ENCODE measurements around the gene MSANTD1.
"Not testable (repeated sequence)": the region's sequence is repeated elsewhere in the genome, so short reads cannot be mapped to it uniquely, and the experiment has no call there.

MSANTD1 gene

GRCh38 chr4:3299122-3299975, 50.4 kb downstream of the MSANTD1 start:
- Histone ChIP-seq H3K9ac (ENCODE audit: low read length) (no peak overlapping the region), H3K4me3 (ENCODE audit: low read length) (no peak overlapping the region), H3K9me3 (ENCODE audit: control insufficient read depth, low read depth, low read length) (no peaks in the 10 kb centered on the region), H3K27me3 (ENCODE audit: control insufficient read depth, insufficient read depth, low read length) (no peaks in the 10 kb centered on the region), H3K27ac (ENCODE audit: low read length) (no peak overlapping the region), H3K4me1 (ENCODE audit: control insufficient read depth, low read depth, low read length) (peaks cover 7% of the 10 kb centered on the region), H3K36me3 (ENCODE audit: control insufficient read depth, low read depth, low read length) (no peaks in the 10 kb centered on the region)

GRCh38 chr4:3299976-3300671, 51.2 kb downstream of the MSANTD1 start:
- Histone ChIP-seq H3K27me3 (ENCODE audit: control insufficient read depth, insufficient read depth, low read length) (no peaks in the 10 kb centered on the region), H3K36me3 (ENCODE audit: control insufficient read depth, low read depth, low read length) (no peaks in the 10 kb centered on the region), H3K4me1 (ENCODE audit: control insufficient read depth, low read depth, low read length) (peaks cover 14% of the 10 kb centered on the region), H3K9me3 (ENCODE audit: control insufficient read depth, low read depth, low read length) (no peaks in the 10 kb centered on the region), H3K4me3 (ENCODE audit: low read length) (no peak overlapping the region), H3K27ac (ENCODE audit: low read length) (no peak overlapping the region), H3K9ac (ENCODE audit: low read length) (no peak overlapping the region)

DNA sequence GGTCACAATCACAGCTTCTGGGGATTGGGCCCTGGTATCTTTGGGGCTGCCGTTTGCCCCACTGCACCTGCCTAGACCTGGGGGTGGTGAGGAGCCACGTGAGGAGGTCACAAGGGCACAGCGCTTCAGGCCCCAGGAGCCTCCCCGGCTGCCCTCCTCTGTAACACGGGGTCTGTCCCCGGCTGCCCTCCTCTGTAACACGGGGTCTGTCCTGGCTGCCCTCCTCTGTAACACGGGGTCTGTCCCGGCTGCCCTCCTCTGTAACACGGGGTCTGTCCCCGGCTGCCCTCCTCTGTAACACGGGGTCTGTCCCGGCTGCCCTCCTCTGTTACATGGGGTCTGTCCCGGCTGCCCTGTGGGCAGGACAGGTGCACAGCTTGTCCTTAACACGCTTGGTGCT, 51.9 kb downstream of the MSANTD1 start:
- not testable (repeated sequence) for H3K27ac ChIP-seq (ENCODE audit: low read length); H3K4me3 ChIP-seq (ENCODE audit: low read length)
- peaks cover 14% of the 10 kb centered on the region for H3K4me1 ChIP-seq (ENCODE audit: control insufficient read depth, low read depth, low read length)

DNA sequence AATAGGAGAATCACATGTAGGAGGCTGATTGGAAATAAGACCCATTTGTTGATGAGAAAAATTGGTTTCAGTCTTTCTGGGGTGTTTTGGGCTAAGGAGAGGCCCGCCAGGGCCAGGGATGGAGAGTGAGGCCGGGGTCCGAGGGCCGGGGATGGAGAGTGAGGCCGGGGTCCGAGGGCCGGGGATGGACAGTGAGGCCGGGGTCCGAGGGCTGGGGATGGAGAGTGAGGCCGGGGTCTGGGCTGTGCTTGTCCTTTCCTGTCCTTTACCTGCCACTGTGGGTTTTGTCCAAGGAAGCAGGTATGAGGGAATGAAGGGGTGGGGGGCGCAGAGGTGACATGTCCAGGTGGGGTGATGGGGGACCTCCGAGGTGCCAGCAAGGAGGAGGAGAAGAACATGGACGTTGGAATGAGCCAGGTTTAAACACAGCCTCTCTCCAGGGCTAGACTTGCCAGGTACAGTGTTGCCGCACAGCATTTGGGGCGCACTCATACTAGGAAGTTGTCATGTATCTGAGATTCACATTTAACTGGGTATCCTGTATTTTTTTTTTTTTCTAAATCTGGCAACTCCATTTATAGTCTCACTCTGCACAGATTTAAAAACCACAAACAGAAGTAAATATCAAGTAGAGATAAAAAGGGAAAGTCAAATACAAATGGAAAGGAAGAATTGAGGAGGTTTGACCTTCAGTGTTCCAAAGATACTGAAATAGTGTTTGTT, 52.7 kb downstream of the MSANTD1 start:
- Histone ChIP-seq H3K4me1 (ENCODE audit: control insufficient read depth, low read depth, low read length) (peaks cover 14% of the 10 kb centered on the region), H3K9ac (ENCODE audit: low read length) (no peak overlapping the region), H3K9me3 (ENCODE audit: control insufficient read depth, low read depth, low read length) (no peaks in the 10 kb centered on the region), H3K36me3 (ENCODE audit: control insufficient read depth, low read depth, low read length) (no peaks in the 10 kb centered on the region), H3K27ac (ENCODE audit: low read length) (no peak overlapping the region), H3K4me3 (ENCODE audit: low read length) (no peak overlapping the region), H3K27me3 (ENCODE audit: control insufficient read depth, insufficient read depth, low read length) (no peaks in the 10 kb centered on the region)

More for the DNA sequence above, 51.9 kb downstream of the MSANTD1 start:
- not testable (repeated sequence) for H3K9ac ChIP-seq (ENCODE audit: low read length); H3K27me3 ChIP-seq (ENCODE audit: control insufficient read depth, insufficient read depth, low read length); H3K9me3 ChIP-seq (ENCODE audit: control insufficient read depth, low read depth, low read length); H3K36me3 ChIP-seq (ENCODE audit: control insufficient read depth, low read depth, low read length)

- H3K4me1 ChIP-seq (ENCODE audit: control insufficient read depth, low read depth, low read length), result peaks cover 14% of the 10 kb centered on the region
- H3K27ac ChIP-seq (ENCODE audit: low read length), result no peak overlapping the region
- no peaks in the 10 kb centered on the region for H3K9me3 ChIP-seq (ENCODE audit: control insufficient read depth, low read depth, low read length)
- H3K27me3 ChIP-seq (ENCODE audit: control insufficient read depth, insufficient read depth, low read length), result no peaks in the 10 kb centered on the region
- no peak overlapping the region for H3K9ac ChIP-seq (ENCODE audit: low read length)
- H3K4me3 ChIP-seq (ENCODE audit: low read length), result no peak overlapping the region
- no peaks in the 10 kb centered on the region for H3K36me3 ChIP-seq (ENCODE audit: control insufficient read depth, low read depth, low read length)
Observed at GRCh38 chr4:3302173-3302785, 53.3 kb downstream of the MSANTD1 start.

- Histone ChIP-seq H3K4me1 (ENCODE audit: control insufficient read depth, low read depth, low read length) (peaks cover 14% of the 10 kb centered on the region), H3K36me3 (ENCODE audit: control insufficient read depth, low read depth, low read length) (no peaks in the 10 kb centered on the region), H3K9me3 (ENCODE audit: control insufficient read depth, low read depth, low read length) (no peaks in the 10 kb centered on the region), H3K27me3 (ENCODE audit: control insufficient read depth, insufficient read depth, low read length) (no peaks in the 10 kb centered on the region), H3K4me3 (ENCODE audit: low read length) (no peak overlapping the region), H3K9ac (ENCODE audit: low read length) (no peak overlapping the region), H3K27ac (ENCODE audit: low read length) (no peak overlapping the region)
Observed at GRCh38 chr4:3302786-3303564, 54.0 kb downstream of the MSANTD1 start.

- no peaks in the 10 kb centered on the region for H3K27me3 ChIP-seq (ENCODE audit: control insufficient read depth, insufficient read depth, low read length)
- H3K4me3 ChIP-seq (ENCODE audit: low read length), result no peak overlapping the region
- no peaks in the 10 kb centered on the region for H3K36me3 ChIP-seq (ENCODE audit: control insufficient read depth, low read depth, low read length)
- no peaks in the 10 kb centered on the region for H3K9me3 ChIP-seq (ENCODE audit: control insufficient read depth, low read depth, low read length)
- peaks cover 14% of the 10 kb centered on the region for H3K4me1 ChIP-seq (ENCODE audit: control insufficient read depth, low read depth, low read length)
- no peak overlapping the region for H3K9ac ChIP-seq (ENCODE audit: low read length)
- no peak overlapping the region for H3K27ac ChIP-seq (ENCODE audit: low read length)
Observed at GRCh38 chr4:3303565-3303824, 54.5 kb downstream of the MSANTD1 start.

- no peaks in the 10 kb centered on the region for H3K9me3 ChIP-seq (ENCODE audit: control insufficient read depth, low read depth, low read length)
- H3K27ac ChIP-seq (ENCODE audit: low read length), result no peak overlapping the region
- H3K4me3 ChIP-seq (ENCODE audit: low read length), result no peak overlapping the region
- no peaks in the 10 kb centered on the region for H3K36me3 ChIP-seq (ENCODE audit: control insufficient read depth, low read depth, low read length)
- H3K27me3 ChIP-seq (ENCODE audit: control insufficient read depth, insufficient read depth, low read length), result no peaks in the 10 kb centered on the region
- no peak overlapping the region for H3K9ac ChIP-seq (ENCODE audit: low read length)
- H3K4me1 ChIP-seq (ENCODE audit: control insufficient read depth, low read depth, low read length), result peaks cover 14% of the 10 kb centered on the region
Observed at GRCh38 chr4:3303923-3304710, 55.2 kb downstream of the MSANTD1 start.

- H3K9ac ChIP-seq (ENCODE audit: low read length), result no peak overlapping the region
Observed at GRCh38 chr4:3304831-3305609, 56.1 kb downstream of the MSANTD1 start.

More at GRCh38 chr4:3304831-3305609, 56.1 kb downstream of the MSANTD1 start:
- H3K4me3 ChIP-seq (ENCODE audit: low read length), result no peak overlapping the region
- peaks cover 14% of the 10 kb centered on the region for H3K4me1 ChIP-seq (ENCODE audit: control insufficient read depth, low read depth, low read length)
- no peak overlapping the region for H3K27ac ChIP-seq (ENCODE audit: low read length)
- H3K9me3 ChIP-seq (ENCODE audit: control insufficient read depth, low read depth, low read length), result no peaks in the 10 kb centered on the region
- no peaks in the 10 kb centered on the region for H3K27me3 ChIP-seq (ENCODE audit: control insufficient read depth, insufficient read depth, low read length)
- no peaks in the 10 kb centered on the region for H3K36me3 ChIP-seq (ENCODE audit: control insufficient read depth, low read depth, low read length)
